Limb (tissue), 2 donors: ENCODE data around the gene OR51B5.
"Not testable (repeated sequence)": the region's sequence is repeated elsewhere in the genome, so short reads cannot be mapped to it uniquely, and the experiment has no call there.

Experiments
- DNase-seq, 2 donors: peaks; one replicate each; pipeline ENCODE4 v3.0.0-alpha.2; 2016; ENCODE audit errors: extremely low spot score in 2 of 2

OR51B5 gene

GRCh38 chr11:5343474-5344335 is at the start of gene OR51B5:
Gene OR51B5 (minus strand): TSS chr11:5343524. CDS start chr11:5343524, 0 bp downstream.
- DNase-seq, result no peak

- DNase-seq, result no peak
Measured at GRCh38 chr11:5390210-5390609, 46.9 kb upstream of the OR51B5 start.

- DNase-seq, result no peak
Measured at GRCh38 chr11:5384335-5384734, 41.0 kb upstream of the OR51B5 start.

- no peak for DNase-seq
Measured at GRCh38 chr11:5383576-5383975, 40.3 kb upstream of the OR51B5 start, which contains the start of gene OR51M1. Gene OR51M1 (plus strand): TSS chr11:5383812. CDS start chr11:5389399, 5,587 bp downstream.

GRCh38 chr11:5380740-5381342 is 37.5 kb upstream of the OR51B5 start:
- DNase-seq, result peak in 1 of 2 donors; percentile 36

GRCh38 chr11:5369789-5370188 is 26.5 kb upstream of the OR51B5 start:
- no peak for DNase-seq

- no peak for DNase-seq
Measured at GRCh38 chr11:5368502-5369043, 25.2 kb upstream of the OR51B5 start.

- no peak for DNase-seq
Measured at GRCh38 chr11:5367448-5368074, 24.2 kb upstream of the OR51B5 start.

- no peak for DNase-seq
Measured at GRCh38 chr11:5366856-5367255, 23.5 kb upstream of the OR51B5 start.

- not testable (repeated sequence) for DNase-seq
Measured at GRCh38 chr11:5366365-5366764, 23.0 kb upstream of the OR51B5 start.

GRCh38 chr11:5364214-5364613 is 20.9 kb upstream of the OR51B5 start:
- DNase-seq, result no peak

- DNase-seq, result no peak
Measured at GRCh38 chr11:5363679-5364078, 20.4 kb upstream of the OR51B5 start.

- DNase-seq, result no peak
Measured at GRCh38 chr11:5362017-5362625, 18.8 kb upstream of the OR51B5 start.

GRCh38 chr11:5356031-5356430 is 12.7 kb upstream of the OR51B5 start:
- DNase-seq, result not testable (repeated sequence)

- DNase-seq, result no peak
Measured at GRCh38 chr11:5351208-5351607, 7.9 kb upstream of the OR51B5 start, which contains the start of gene OR51B6. Gene OR51B6 (plus strand): TSS chr11:5351508. CDS start chr11:5351508, 0 bp downstream.

GRCh38 chr11:5349550-5349949 is 6.2 kb upstream of the OR51B5 start:
- no peak for DNase-seq

GRCh38 chr11:5348551-5349194 is 5.3 kb upstream of the OR51B5 start:
- DNase-seq, result no peak

- no peak for DNase-seq
Measured at GRCh38 chr11:5345831-5346230, 2.5 kb upstream of the OR51B5 start.

GRCh38 chr11:5339771-5340322 is 3.5 kb downstream of the OR51B5 start:
- DNase-seq, result no peak

- DNase-seq, result not testable (repeated sequence)
Measured at GRCh38 chr11:5337253-5337652, 6.1 kb downstream of the OR51B5 start.

- DNase-seq, result no peak
Measured at GRCh38 chr11:5336331-5336730, 7.0 kb downstream of the OR51B5 start.
